Lung (tissue), 12 donors: ENCODE results near the gene RASGRP1. TPM values are rescaled to one million over a fixed set of nuclear protein-coding genes. Genes with fewer than 3 reads are reported as not detected.

Experiments used
- ATAC-seq: fragments of 200-7000 bp; cut with Tn5 transposase; one replicate; pipeline ENCODE4 v1.9.1; 2020; ENCODE audit warnings: moderate number of reproducible peaks; ENCODE audit not compliant: insufficient read depth, low FRiP score
- DNase-seq, 3 donors: peaks; one replicate each; pipeline ENCODE4 v3.0.0-alpha.2; 2013 to 2017
- H3K27ac ChIP-seq, 2 donors: one replicate each; pipeline ENCODE4 v1.5.1; 2013; ENCODE audit warnings: mild to moderate bottlenecking in 2 of 2, moderate library complexity in 2 of 2, control low read depth in 1 of 2, inconsistent platforms in 1 of 2, low read depth in 1 of 2, low read length in 1 of 2
- H3K27me3 ChIP-seq, 3 donors: one replicate each; pipeline ENCODE4 v1.5.1; 2013; ENCODE audit warnings: low read length in 2 of 3; ENCODE audit not compliant: control insufficient read depth in 3 of 3, insufficient read depth in 3 of 3
- H3K36me3 ChIP-seq, 4 donors: one replicate each; pipeline ENCODE4 v1.5.1; 2013; ENCODE audit warnings: low read length in 4 of 4, mild to moderate bottlenecking in 1 of 4, moderate library complexity in 1 of 4; ENCODE audit not compliant: control insufficient read depth in 4 of 4, insufficient read depth in 4 of 4
- H3K4me1 ChIP-seq, 5 donors: one replicate each; pipeline ENCODE4 v1.5.1; 2013; ENCODE audit warnings: low read length in 5 of 5, mild to moderate bottlenecking in 2 of 5, moderate library complexity in 1 of 5; ENCODE audit not compliant: control insufficient read depth in 5 of 5, insufficient read depth in 5 of 5
- H3K4me3 ChIP-seq: one replicate; pipeline ENCODE4 v1.5.1; 2013; ENCODE audit warnings: mild to moderate bottlenecking, control low read depth, moderate library complexity
- H3K9ac ChIP-seq, 2 donors: one replicate each; pipeline ENCODE4 v1.5.1; 2013; ENCODE audit warnings: low read length in 2 of 2, control low read depth in 1 of 2; ENCODE audit not compliant: insufficient read depth in 1 of 2
- H3K9me3 ChIP-seq, 4 donors: one replicate each; pipeline ENCODE4 v1.5.1; 2013; ENCODE audit warnings: low read length in 3 of 4, mild to moderate bottlenecking in 1 of 4, moderate library complexity in 1 of 4; ENCODE audit not compliant: control insufficient read depth in 4 of 4, insufficient read depth in 3 of 4
- CTCF ChIP-seq: IDR thresholded peaks from 2 replicates; pipeline ENCODE4 v1.5.1; 2012; ENCODE audit warnings: mild to moderate bottlenecking; ENCODE audit errors: control extremely low read depth, extremely low read depth
- WGBS, 2 donors: extraction: QIAGEN DNeasy Blood & Tissue Kit; methylation state at CpG; one replicate each; pipeline ENCODE4 v1.1.7; 2013; 5-methylcytosine and 5-hydroxymethylcytosine counted together
- polyA plus RNA-seq, 2 donors: library from polyadenylated mRNA; stranded (reverse); fragments of 200-250 nt; gene quantifications; one replicate each; pipeline ENCODE4 v1.2.1, GENCODE V29; 2013
- total RNA-seq, 2 donors: library from RNA; depleted of rRNA in 1 of 2; stranded (reverse); fragments of >200 nt in 1 of 2; gene quantifications; one replicate each; pipeline ENCODE4 v1.2.1, GENCODE V29; 2014 to 2021
- donor health status: control.
- donor health status: control.
- donor health status: Bipolar disorder and iron deficiency.
- donor health status: healthy.
- donor health status: DM: yes; HTN: yes; CAD: no.

Gene RASGRP1
- total and polyA plus RNA-seq, 4 donors = 0.81 to 7.5 (median 2.5) TPM

- 68 to 86% methylated on average over 5 of the region's 5 CpGs for WGBS, 2 donors
- no peaks in the 10 kb centered on the region for H3K9me3 ChIP-seq
- ATAC-seq (no peak), DNase-seq (no peak)
- no peaks in the 10 kb centered on the region for H3K36me3 ChIP-seq
- no peaks in the 10 kb centered on the region for H3K4me1 ChIP-seq
- no peak overlapping the region for H3K27ac ChIP-seq
- H3K27me3 ChIP-seq = no peaks in the 10 kb centered on the region
- TF ChIP-seq CTCF = no peak
- H3K9ac ChIP-seq = no peak overlapping the region
- no peak overlapping the region for H3K4me3 ChIP-seq
Observed at GRCh38 chr15:38524156-38524555, 40.5 kb downstream of the RASGRP1 start.

GRCh38 chr15:38522922-38523321, 41.7 kb downstream of the RASGRP1 start:
- ATAC-seq (no peak), DNase-seq (no peak)
- Histone ChIP-seq H3K9ac (no peak overlapping the region), H3K4me1 (no peaks in the 10 kb centered on the region), H3K27ac (no peak overlapping the region), H3K27me3 (no peaks in the 10 kb centered on the region), H3K4me3 (no peak overlapping the region), H3K36me3 (no peaks in the 10 kb centered on the region), H3K9me3 (no peaks in the 10 kb centered on the region)
- 87 to 91% methylated on average over 4 of the region's 4 CpGs for WGBS, 2 donors
- TF ChIP-seq CTCF = no peak

DNA sequence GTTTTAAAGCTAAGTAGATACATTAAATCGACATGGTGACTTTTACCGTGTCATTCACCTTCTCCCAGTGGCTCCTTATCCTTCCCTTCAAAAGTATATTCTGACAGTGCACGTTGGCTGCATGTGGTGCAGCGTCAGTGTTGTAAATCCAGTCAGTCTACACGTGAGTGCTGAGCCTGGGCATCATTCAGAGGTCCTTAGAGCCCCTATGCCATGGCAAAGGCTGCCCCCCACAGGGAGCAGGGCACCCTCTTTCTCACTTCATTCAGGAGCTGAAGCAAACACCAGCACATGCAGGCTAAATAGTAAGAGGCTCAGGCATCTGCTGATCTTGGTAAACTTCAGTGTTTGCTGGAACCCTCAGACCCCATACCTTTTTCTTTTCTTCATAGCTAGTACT, 43.3 kb downstream of the RASGRP1 start:
- Histone ChIP-seq H3K27me3 (no peaks in the 10 kb centered on the region), H3K36me3 (no peaks in the 10 kb centered on the region), H3K9me3 (no peaks in the 10 kb centered on the region), H3K9ac (no peak overlapping the region), H3K4me3 (no peak overlapping the region), H3K4me1 (no peaks in the 10 kb centered on the region), H3K27ac (no peak overlapping the region)
- no peak for TF ChIP-seq CTCF
- ATAC-seq (no peak), DNase-seq (no peak)
- 65 to 83% methylated on average over 5 of the region's 5 CpGs for WGBS, 2 donors

DNA sequence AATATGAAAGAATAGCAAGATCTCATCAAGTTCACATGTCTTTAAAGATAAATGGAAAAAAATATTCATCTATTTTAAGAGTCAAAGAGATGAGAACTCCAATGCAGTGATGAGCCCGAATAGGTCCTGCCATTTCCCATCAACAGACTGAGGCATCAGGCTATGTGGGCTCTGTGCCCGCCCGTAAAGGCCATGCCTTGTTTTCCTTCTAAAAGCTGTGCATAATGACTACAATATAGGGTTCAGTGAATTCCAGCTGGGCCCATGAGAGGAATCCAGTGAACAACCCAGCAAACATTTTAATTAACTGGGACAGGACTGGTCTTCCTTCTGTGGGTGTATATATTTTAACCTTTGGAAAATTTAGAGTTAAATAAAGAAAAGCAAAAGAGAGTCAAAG, 44.6 kb downstream of the RASGRP1 start:
- H3K36me3 ChIP-seq = no peaks in the 10 kb centered on the region
- TF ChIP-seq CTCF = no peak
- no peak overlapping the region for H3K27ac ChIP-seq
- DNase-seq (no peak), ATAC-seq (no peak)
- no peaks in the 10 kb centered on the region for H3K27me3 ChIP-seq
- no peak overlapping the region for H3K9ac ChIP-seq
- no peak overlapping the region for H3K4me3 ChIP-seq
- no peaks in the 10 kb centered on the region for H3K4me1 ChIP-seq
- WGBS, 2 donors = 94 to 96% methylated on average over 3 of the region's 3 CpGs
- no peaks in the 10 kb centered on the region for H3K9me3 ChIP-seq
